Measurements from ENCODE around the gene HSD17B1.

Gene HSD17B1

DNA sequence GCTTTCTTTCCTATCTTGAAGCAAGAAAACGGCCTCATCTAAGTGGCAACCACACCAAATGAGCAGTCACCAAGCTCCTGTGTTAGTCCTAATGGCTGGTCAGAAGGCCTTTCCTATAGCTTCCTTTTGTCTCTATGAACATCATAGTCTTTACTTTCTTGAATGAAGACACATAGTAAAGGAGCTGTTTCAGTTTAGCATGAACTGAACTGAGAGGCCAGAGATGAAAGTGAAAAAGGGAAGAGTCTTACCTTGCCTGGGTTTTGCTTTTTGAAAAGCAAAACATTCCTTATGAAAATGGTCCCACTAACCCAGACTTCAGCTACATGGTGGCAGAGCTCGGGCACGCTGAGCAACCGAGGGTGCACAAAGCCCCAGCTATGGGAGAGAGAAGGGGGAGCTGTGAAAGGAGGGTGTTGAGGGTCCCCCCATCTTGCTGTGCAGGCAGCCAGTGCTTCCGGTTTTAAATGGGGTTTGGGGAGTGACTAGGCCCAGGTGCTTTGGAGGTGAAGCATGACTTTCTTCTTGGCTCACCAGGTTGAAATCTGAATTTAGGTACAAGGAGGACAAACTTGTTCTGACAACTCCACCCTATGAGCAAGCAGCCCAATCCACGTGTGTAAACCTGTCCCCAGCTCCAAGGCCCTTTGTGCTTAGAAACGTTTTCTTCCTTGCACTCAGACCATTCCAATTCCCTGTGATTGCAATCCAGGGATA is 33.9 kb downstream of the HSD17B1 start:
- peaks cover 44% of the 10 kb centered on the region for H3K4me1 ChIP-seq (ENCODE audit: low read length)
- peaks cover 32% of the 10 kb centered on the region for H3F3A ChIP-seq (ENCODE audit: insufficient read depth, low read length)
- H3K4me3 ChIP-seq (ENCODE audit: low read length): peak overlapping the region; percentile 21
- H3K79me2 ChIP-seq (ENCODE audit: low read length): peaks cover 68% of the 10 kb centered on the region
- H3K27me3 ChIP-seq (replicated peaks; ENCODE audit: insufficient read depth, low read length): no peaks in the 10 kb centered on the region
- TF ChIP-seq EZH2phosphoT487 (IDR thresholded peaks at IDR 0.05; ENCODE audit: low read length) (no peak), EZH2 (optimal IDR thresholded peaks at IDR 0.05; ENCODE audit: low read depth, low read length) (no peak)
- TF ChIP-seq, protein P1, sequence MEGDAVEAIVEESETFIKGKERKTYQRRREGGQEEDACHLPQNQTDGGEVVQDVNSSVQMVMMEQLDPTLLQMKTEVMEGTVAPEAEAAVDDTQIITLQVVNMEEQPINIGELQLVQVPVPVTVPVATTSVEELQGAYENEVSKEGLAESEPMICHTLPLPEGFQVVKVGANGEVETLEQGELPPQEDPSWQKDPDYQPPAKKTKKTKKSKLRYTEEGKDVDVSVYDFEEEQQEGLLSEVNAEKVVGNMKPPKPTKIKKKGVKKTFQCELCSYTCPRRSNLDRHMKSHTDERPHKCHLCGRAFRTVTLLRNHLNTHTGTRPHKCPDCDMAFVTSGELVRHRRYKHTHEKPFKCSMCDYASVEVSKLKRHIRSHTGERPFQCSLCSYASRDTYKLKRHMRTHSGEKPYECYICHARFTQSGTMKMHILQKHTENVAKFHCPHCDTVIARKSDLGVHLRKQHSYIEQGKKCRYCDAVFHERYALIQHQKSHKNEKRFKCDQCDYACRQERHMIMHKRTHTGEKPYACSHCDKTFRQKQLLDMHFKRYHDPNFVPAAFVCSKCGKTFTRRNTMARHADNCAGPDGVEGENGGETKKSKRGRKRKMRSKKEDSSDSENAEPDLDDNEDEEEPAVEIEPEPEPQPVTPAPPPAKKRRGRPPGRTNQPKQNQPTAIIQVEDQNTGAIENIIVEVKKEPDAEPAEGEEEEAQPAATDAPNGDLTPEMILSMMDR (IDR thresholded peaks at IDR 0.05; ENCODE audit: low read length): no peak
- no peak overlapping the region for H2AFZ ChIP-seq (ENCODE audit: low read length)
- H3K9ac ChIP-seq (ENCODE audit: low read length): peak overlapping the region; percentile 21; the same call in 1 of the 2 replicates
- peak; percentile 71 for DNase-seq
- no peaks in the 10 kb centered on the region for H3K9me2 ChIP-seq (replicated peaks; ENCODE audit: insufficient read depth, low read length)
- H4K20me1 ChIP-seq (ENCODE audit: insufficient read depth, low read length): no peaks in the 10 kb centered on the region
- H3K9me3 ChIP-seq (replicated peaks; ENCODE audit: insufficient read depth, low read length): no peaks in the 10 kb centered on the region
- peaks cover 15% of the 10 kb centered on the region for H3K36me3 ChIP-seq (replicated peaks; ENCODE audit: insufficient read depth, low read length)
- peak overlapping the region; percentile 72 for H3K27ac ChIP-seq (ENCODE audit: low read length)
- peak overlapping the region; percentile 60 for H3K4me2 ChIP-seq (ENCODE audit: low read depth, low read length)

DNA sequence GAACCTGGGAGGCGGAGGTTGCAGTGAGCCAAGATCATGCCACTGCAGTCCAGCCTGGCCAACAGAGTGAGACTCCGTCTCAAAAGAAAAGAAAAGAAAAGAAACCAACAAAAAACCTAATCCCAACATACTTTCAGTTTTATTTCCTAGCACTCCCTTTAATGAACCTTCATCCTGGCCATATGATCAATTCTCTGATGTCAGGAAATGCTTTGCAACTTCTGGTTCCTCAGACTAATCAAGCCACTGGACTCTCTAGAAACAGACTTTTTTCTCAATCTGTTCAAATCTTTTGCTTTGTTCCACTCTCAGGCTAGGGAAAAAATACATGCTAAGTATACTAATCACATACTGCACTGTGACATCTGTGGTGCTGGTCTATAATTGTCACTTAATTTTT is 38.2 kb downstream of the HSD17B1 start:
- H4K20me1 ChIP-seq (ENCODE audit: insufficient read depth, low read length): no peaks in the 10 kb centered on the region
- TF ChIP-seq, protein P1 (IDR thresholded peaks at IDR 0.05; ENCODE audit: low read length): no peak
- TF ChIP-seq EZH2phosphoT487 (IDR thresholded peaks at IDR 0.05; ENCODE audit: low read length): no peak
- H3K36me3 ChIP-seq (replicated peaks; ENCODE audit: insufficient read depth, low read length): peaks cover 6% of the 10 kb centered on the region
- no peak overlapping the region for H3K4me3 ChIP-seq (ENCODE audit: low read length)
- H2AFZ ChIP-seq (ENCODE audit: low read length): no peak overlapping the region
- H3K4me1 ChIP-seq (ENCODE audit: low read length): peaks cover 34% of the 10 kb centered on the region
- H3K4me2 ChIP-seq (ENCODE audit: low read depth, low read length): no peak overlapping the region
- no peaks in the 10 kb centered on the region for H3K9me2 ChIP-seq (replicated peaks; ENCODE audit: insufficient read depth, low read length)
- H3K79me2 ChIP-seq (ENCODE audit: low read length): peaks cover 65% of the 10 kb centered on the region
- H3F3A ChIP-seq (ENCODE audit: insufficient read depth, low read length): peaks cover 28% of the 10 kb centered on the region
- H3K27ac ChIP-seq (ENCODE audit: low read length): no peak overlapping the region
- H3K9me3 ChIP-seq (replicated peaks; ENCODE audit: insufficient read depth, low read length): no peaks in the 10 kb centered on the region
- no peak overlapping the region for H3K9ac ChIP-seq (ENCODE audit: low read length)
- H3K27me3 ChIP-seq (replicated peaks; ENCODE audit: insufficient read depth, low read length): no peaks in the 10 kb centered on the region
- no peak for DNase-seq

DNA sequence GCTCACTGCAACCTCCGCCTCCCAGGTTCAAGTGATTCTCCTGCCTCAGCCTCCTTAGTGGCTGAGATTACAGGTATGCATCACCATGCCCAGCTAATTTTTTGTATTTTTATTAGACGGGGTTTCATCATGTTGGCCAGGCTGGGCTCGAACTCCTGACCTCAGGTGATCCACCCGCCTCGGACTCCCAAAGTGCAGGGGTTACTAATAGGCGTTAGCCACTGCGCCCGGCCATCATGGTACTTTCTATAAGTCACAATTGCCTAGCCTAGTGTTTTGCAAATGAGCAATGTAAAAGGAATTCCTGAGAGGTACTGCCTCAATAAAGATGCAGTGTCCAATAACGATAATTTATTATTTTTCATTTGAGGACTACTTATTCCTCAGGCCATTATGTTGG is 38.7 kb downstream of the HSD17B1 start:
- no peaks in the 10 kb centered on the region for H3K9me3 ChIP-seq (replicated peaks; ENCODE audit: insufficient read depth, low read length)
- no peaks in the 10 kb centered on the region for H3K27me3 ChIP-seq (replicated peaks; ENCODE audit: insufficient read depth, low read length)
- peaks cover 23% of the 10 kb centered on the region for H3F3A ChIP-seq (ENCODE audit: insufficient read depth, low read length)
- H3K27ac ChIP-seq (ENCODE audit: low read length): no peak overlapping the region
- no peaks in the 10 kb centered on the region for H4K20me1 ChIP-seq (ENCODE audit: insufficient read depth, low read length)
- H3K4me1 ChIP-seq (ENCODE audit: low read length): peaks cover 28% of the 10 kb centered on the region
- peaks cover 66% of the 10 kb centered on the region for H3K79me2 ChIP-seq (ENCODE audit: low read length)
- peaks cover 6% of the 10 kb centered on the region for H3K36me3 ChIP-seq (replicated peaks; ENCODE audit: insufficient read depth, low read length)
- TF ChIP-seq EZH2phosphoT487 (IDR thresholded peaks at IDR 0.05; ENCODE audit: low read length) (no peak), EZH2 (optimal IDR thresholded peaks at IDR 0.05; ENCODE audit: low read depth, low read length) (no peak)
- TF ChIP-seq, protein P1 (IDR thresholded peaks at IDR 0.05; ENCODE audit: low read length): no peak
- H3K4me2 ChIP-seq (ENCODE audit: low read depth, low read length): no peak overlapping the region
- H2AFZ ChIP-seq (ENCODE audit: low read length): no peak overlapping the region
- H3K9me2 ChIP-seq (replicated peaks; ENCODE audit: insufficient read depth, low read length): no peaks in the 10 kb centered on the region
- DNase-seq: no peak
- H3K9ac ChIP-seq (ENCODE audit: low read length): no peak overlapping the region
- H3K4me3 ChIP-seq (ENCODE audit: low read length): no peak overlapping the region
